GM20000 (cell line): Measurements from ENCODE around the gene FSD2.

ENCODE experiments used
- DNase-seq: peaks from one replicate; pipeline ENCODE4 v3.0.0; 2012; ENCODE audit warnings: low spot score
- CTCF ChIP-seq: IDR thresholded peaks from 2 replicates; pipeline ENCODE4 v1.5.1; 2012; ENCODE audit warnings: mild to moderate bottlenecking, control low read depth; ENCODE audit errors: extremely low read depth, missing control alignments

FSD2 gene

GRCh38 chr15:82790321-82790720 is 15.5 kb downstream of the FSD2 start:
- DNase-seq: no peak
- no peak for TF ChIP-seq CTCF

GRCh38 chr15:82789491-82789890 is 16.4 kb downstream of the FSD2 start:
- no peak for TF ChIP-seq CTCF

GRCh38 chr15:82788496-82788895 is 17.4 kb downstream of the FSD2 start:
- TF ChIP-seq CTCF: no peak
- DNase-seq: no peak

More at GRCh38 chr15:82789491-82789890, 16.4 kb downstream of the FSD2 start:
- DNase-seq: no peak

GRCh38 chr15:82781349-82781748 is 24.5 kb downstream of the FSD2 start:
- DNase-seq: no peak
- no peak for TF ChIP-seq CTCF

GRCh38 chr15:82778755-82779154 is 27.1 kb downstream of the FSD2 start:
- DNase-seq: no peak
- TF ChIP-seq CTCF: no peak

GRCh38 chr15:82774496-82774895 is 31.4 kb downstream of the FSD2 start:
- DNase-seq: no peak
- no peak for TF ChIP-seq CTCF

- no peak for DNase-seq
Measured at GRCh38 chr15:82771789-82772607, 33.9 kb downstream of the FSD2 start.

More at GRCh38 chr15:82771789-82772607, 33.9 kb downstream of the FSD2 start:
- TF ChIP-seq CTCF: no peak
